Stimulated activated CD8-positive, alpha-beta memory T cell treated with anti-CD3 and anti-CD28 coated beads, Interleukin-7, amount 100 ng/mL, for 4 hours (primary cell): ENCODE measurements around the gene GRAMD1A.
A peak's percentile ranks its signal among the peaks of the same experiment; 100 is the strongest.
"Not testable (repeated sequence)": the region's sequence is repeated elsewhere in the genome, so short reads cannot be mapped to it uniquely, and the experiment has no call there.

Source experiments
- DNase-seq, 2 donors: peaks; one replicate each; pipeline ENCODE4 v3.0.0-alpha.2; 2020; ENCODE audit warnings: low read depth in 2 of 2

GRAMD1A gene

GRCh38 chr19:34999498-35000337 is at the start of gene GRAMD1A:
GRAMD1A (plus strand) TSS chr19:35000323; CDS start chr19:35000479, 156 bp downstream.
- peak; percentile 24 to 67 for DNase-seq

GRCh38 chr19:34953092-34953491 is 47.0 kb upstream of the GRAMD1A start:
- DNase-seq = no peak

- DNase-seq = no peak
These were observed 42.0 kb upstream of the GRAMD1A start for GRCh38 chr19:34957830-34958751.

GRCh38 chr19:34959021-34959420 is 41.1 kb upstream of the GRAMD1A start:
- no peak for DNase-seq

GRCh38 chr19:34960103-34960805 is 39.9 kb upstream of the GRAMD1A start:
- DNase-seq = no peak

- DNase-seq = no peak
These were observed 39.0 kb upstream of the GRAMD1A start for GRCh38 chr19:34960940-34961679.

- DNase-seq = no peak
These were observed 38.1 kb upstream of the GRAMD1A start for GRCh38 chr19:34961775-34962686.

GRCh38 chr19:34962687-34963572 is 37.2 kb upstream of the GRAMD1A start:
- no peak for DNase-seq

GRCh38 chr19:34963573-34964406 is 36.3 kb upstream of the GRAMD1A start, which contains the start of gene ZNF792:
ZNF792 (minus strand) TSS chr19:34964229; CDS start chr19:34963662, 567 bp downstream.
- peak in 1 of 2 donors; percentile 35 for DNase-seq

- no peak for DNase-seq
These were observed 35.5 kb upstream of the GRAMD1A start for GRCh38 chr19:34964598-34964997.

GRCh38 chr19:34965505-34965904 is 34.6 kb upstream of the GRAMD1A start:
- not testable (repeated sequence) for DNase-seq

GRCh38 chr19:34967551-34967950 is 32.6 kb upstream of the GRAMD1A start:
- DNase-seq = no peak

- no peak for DNase-seq
These were observed 30.4 kb upstream of the GRAMD1A start for GRCh38 chr19:34969721-34970120.

GRCh38 chr19:34970185-34970780 is 29.8 kb upstream of the GRAMD1A start:
- DNase-seq = not testable (repeated sequence)

- no peak for DNase-seq
These were observed 27.9 kb upstream of the GRAMD1A start for GRCh38 chr19:34972163-34972705.

- DNase-seq = no peak
These were observed 25.5 kb upstream of the GRAMD1A start for GRCh38 chr19:34974646-34975045.

GRCh38 chr19:34975056-34975455 is 25.1 kb upstream of the GRAMD1A start:
- no peak for DNase-seq
